H1 (cell line): ENCODE measurements around the gene UBE2Q2. TPM values are rescaled to one million over a fixed set of nuclear protein-coding genes. Genes with fewer than 3 reads are reported as not detected.

Experiments
- BRCA1 ChIP-seq: IDR thresholded peaks from 2 replicates; pipeline ENCODE4 v1.6.1; 2012; ENCODE audit warnings: low read depth, low read length, improper control_type of control experiment
- CBX5 ChIP-seq: fragments of 300-800, 300-1000 bp; sonication (generic); IDR thresholded peaks from 2 replicates; pipeline ENCODE4 v1.7.1; 2016; ENCODE audit warnings: antibody characterized with exemption, low read length, low read depth
- CHD1 ChIP-seq: IDR thresholded peaks from 2 replicates; pipeline ENCODE4 v1.6.1; 2012; ENCODE audit warnings: low read depth, low read length, improper control_type of control experiment
- CREB1 ChIP-seq: IDR thresholded peaks from 2 replicates; pipeline ENCODE4 v1.6.1; 2012; ENCODE audit warnings: inconsistent platforms
- CTCF ChIP-seq, 3 experiments: IDR thresholded peaks; 1 replicate in 2 of 3; 2 replicates in 1 of 3; pipeline versions ENCODE4 v1.5.1 to v1.6.1; 2011; ENCODE audit warnings: low read length in 3 of 3, mild to moderate bottlenecking in 3 of 3, inconsistent platforms in 2 of 3, low read depth in 1 of 3, moderate library complexity in 1 of 3; ENCODE audit not compliant: insufficient read depth in 1 of 3; ENCODE audit errors: control extremely low read depth in 1 of 3
- HDAC6 ChIP-seq: IDR thresholded peaks from one replicate; pipeline ENCODE4 v1.7.1; 2012; ENCODE audit warnings: low read depth, mild to moderate bottlenecking, inconsistent platforms, low read length, moderate library complexity
- JUND ChIP-seq: IDR thresholded peaks from 2 replicates; pipeline ENCODE4 v1.6.1; 2011; ENCODE audit warnings: mild to moderate bottlenecking, improper control_type of control experiment, low read length
- KDM4A ChIP-seq: IDR thresholded peaks from one replicate; pipeline ENCODE4 v1.7.1; 2012; ENCODE audit warnings: low read depth, mild to moderate bottlenecking, moderate library complexity, low read length, inconsistent platforms; ENCODE audit not compliant: severe bottlenecking
- SAP30 ChIP-seq: fragments of 300-600 bp; sonication (generic); IDR thresholded peaks from 2 replicates; pipeline ENCODE4 v1.7.1; 2012; ENCODE audit warnings: low read length, moderate library complexity, mild to moderate bottlenecking, inconsistent platforms; ENCODE audit not compliant: insufficient read depth, insufficient replicate concordance
- SIN3A ChIP-seq, 2 experiments: IDR thresholded peaks in 1 of 2; conservative IDR thresholded peaks in 1 of 2; 2 replicates each; pipeline ENCODE4 v1.6.1; 2011 to 2012; ENCODE audit warnings: low read length in 2 of 2, improper control_type of control experiment in 1 of 2, low read depth in 1 of 2, mild to moderate bottlenecking in 1 of 2
- SIRT6 ChIP-seq: IDR thresholded peaks from one replicate; pipeline ENCODE4 v1.7.1; 2012; ENCODE audit warnings: low read length, inconsistent platforms
- SIX5 ChIP-seq: IDR thresholded peaks from 2 replicates; pipeline ENCODE4 v1.6.1; 2011; ENCODE audit warnings: mild to moderate bottlenecking, low read depth, low read length
- SP1 ChIP-seq: IDR thresholded peaks from 2 replicates; pipeline ENCODE4 v1.6.1; 2011; ENCODE audit warnings: low read depth, low read length
- SP2 ChIP-seq: IDR thresholded peaks from 2 replicates; pipeline ENCODE4 v1.6.1; 2012; ENCODE audit warnings: mild to moderate bottlenecking, low read length, inconsistent platforms
- TBP ChIP-seq: IDR thresholded peaks from 2 replicates; pipeline ENCODE4 v1.6.1; 2011; ENCODE audit warnings: low read depth, low read length, improper control_type of control experiment
- TEAD4 ChIP-seq: IDR thresholded peaks from 2 replicates; pipeline ENCODE4 v1.6.1; 2012; ENCODE audit warnings: low read depth, low read length, inconsistent platforms, mixed read lengths
- YY1 ChIP-seq: IDR thresholded peaks from 2 replicates; pipeline ENCODE4 v1.6.1; 2011; ENCODE audit warnings: low read depth, mild to moderate bottlenecking, low read length
- polyA plus RNA-seq, 7 experiments: library from polyadenylated mRNA; depleted of rRNA in 3 of 7; stranded (reverse) in 5 of 7; unstranded in 2 of 7; fragments of >200 nt in 5 of 7; fragments of 200-250 nt in 2 of 7; gene quantifications; 1 replicate in 5 of 7; 2 replicates in 1 of 7; 4 replicates in 1 of 7; pipeline versions ENCODE4 v1.2.1 to v1.2.3, GENCODE V29; 2011 to 2013; ENCODE audit warnings: missing spikeins in 2 of 7, mixed read lengths in 2 of 7
- total RNA-seq: library from RNA; stranded (reverse); fragmentation: NEBNext Ultra II Directional; extraction: Animal tissue kit (Norgen Biotek cat#: 25700); gene quantifications from 2 replicates; pipeline ENCODE4 v1.2.1, GENCODE V29; 2021
- TF ChIP-seq, protein P1 (sequence below): IDR thresholded peaks from 2 replicates; pipeline ENCODE4 v1.6.1; 2012; ENCODE audit warnings: inconsistent platforms

The UBE2Q2 gene
- total and polyA plus RNA-seq, 2 of the 8 experiments (the other 6 are each of a cell fraction or from before 2014, with no cell fraction given): 10.1 to 22.7 TPM

GRCh38 chr15:75809986-75810750 lies 33.1 kb upstream of the UBE2Q2 start (continued):
- TF ChIP-seq SAP30: no peak
- no peak for TF ChIP-seq YY1
- no peak for TF ChIP-seq SIX5
- TF ChIP-seq CHD1: no peak
- TF ChIP-seq SIRT6: no peak
- TF ChIP-seq CBX5: no peak
- TF ChIP-seq CTCF (IDR thresholded peaks at IDR 0.05; ENCODE audit: control extremely low read depth in 1 of 3, insufficient read depth in 1 of 3, low read depth in 1 of 3, low read length in 3 of 3): peak; percentile 71 to 92 (median 76)
- no peak for TF ChIP-seq SIN3A (conservative IDR thresholded peaks at IDR 0.05 in 1 of 2, IDR thresholded peaks at IDR 0.05 in 1 of 2; ENCODE audit: low read depth in 1 of 2, low read length in 2 of 2)
- no peak for TF ChIP-seq SP1
- no peak for TF ChIP-seq TBP
- no peak for TF ChIP-seq HDAC6
- no peak for TF ChIP-seq JUND
- TF ChIP-seq TEAD4: peak; percentile 72
- TF ChIP-seq SP2: no peak
- TF ChIP-seq BRCA1: no peak
- no peak for TF ChIP-seq KDM4A
- TF ChIP-seq, protein P1, sequence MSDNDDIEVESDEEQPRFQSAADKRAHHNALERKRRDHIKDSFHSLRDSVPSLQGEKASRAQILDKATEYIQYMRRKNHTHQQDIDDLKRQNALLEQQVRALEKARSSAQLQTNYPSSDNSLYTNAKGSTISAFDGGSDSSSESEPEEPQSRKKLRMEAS: no peak
- TF ChIP-seq CREB1: no peak
- TF ChIP-seq, all 59 proteins: peak for 4
